OCI-LY3 (cell line): ENCODE data around the gene CCDC69.

Experiments used
- H2AFZ ChIP-seq: fragments of 200-600, 300-600 bp; shearing (Covaris generic); 2 replicates; pipeline ENCODE4 v1.6.0; 2014; ENCODE audit warnings: antibody characterized with exemption, low read depth, low read length
- H3K27ac ChIP-seq: fragments of 200-600, 300-600 bp; sonication (generic); 2 replicates; pipeline ENCODE4 v1.5.1; 2014; ENCODE audit warnings: mild to moderate bottlenecking, low read length, moderate library complexity, mixed read lengths
- H3K27me3 ChIP-seq: fragments of 200-600, 300-600 bp; sonication (generic); 2 replicates; pipeline ENCODE4 v1.6.1; 2014; ENCODE audit warnings: low read depth, low read length, mixed read lengths
- H3K36me3 ChIP-seq: fragments of 200-600, 300-600 bp; sonication (generic); replicated peaks from 2 replicates; pipeline ENCODE3; 2014; ENCODE audit warnings: low read depth, low read length, mixed read lengths
- H3K4me1 ChIP-seq: fragments of 300-600, 200-600 bp; sonication (generic); 2 replicates; pipeline ENCODE4 v1.6.1; 2014; ENCODE audit warnings: low read length, mixed read lengths
- H3K4me2 ChIP-seq: fragments of 200-600, 300-600 bp; sonication (generic); 2 replicates; pipeline ENCODE4 v1.6.1; 2014; ENCODE audit warnings: low read length, mixed read lengths
- H3K4me3 ChIP-seq: fragments of 300-600, 200-600 bp; sonication (generic); 2 replicates; pipeline ENCODE4 v1.5.1; 2014; ENCODE audit warnings: antibody characterized with exemption, mild to moderate bottlenecking, low read length, moderate library complexity
- H3K79me2 ChIP-seq: fragments of 300-600, 200-600 bp; shearing (Covaris generic); 2 replicates; pipeline ENCODE4 v1.6.1; 2014; ENCODE audit warnings: mild to moderate bottlenecking, low read length, mixed read lengths
- H3K9ac ChIP-seq: fragments of 300-600, 200-600 bp; shearing (Covaris generic); 2 replicates; pipeline ENCODE4 v1.6.0; 2014; ENCODE audit warnings: mild to moderate bottlenecking, low read length, moderate library complexity
- H3K9me3 ChIP-seq: fragments of 200-600, 300-600 bp; shearing (Covaris generic); 2 replicates; pipeline ENCODE4 v1.6.1; 2014; ENCODE audit warnings: low read length, mixed read lengths; ENCODE audit not compliant: insufficient read depth
- H4K20me1 ChIP-seq: fragments of 200-600, 300-600 bp; sonication (generic); 2 replicates; pipeline ENCODE4 v1.6.1; 2016; ENCODE audit warnings: low read length, mixed read lengths; ENCODE audit not compliant: insufficient read depth
- EZH2phosphoT487 ChIP-seq: fragments of 200-600 bp; shearing (Covaris generic); IDR thresholded peaks from 2 replicates; pipeline ENCODE4 v1.6.1; 2018; ENCODE audit warnings: antibody characterized with exemption, mixed run types, low read depth
- TF ChIP-seq, protein P1 (sequence below): fragments of 200-600, 300-600 bp; sonication (generic); IDR thresholded peaks from 2 replicates; pipeline ENCODE4 v1.5.1; 2014; ENCODE audit warnings: antibody characterized with exemption, low read length, low read depth

CCDC69 gene

DNA sequence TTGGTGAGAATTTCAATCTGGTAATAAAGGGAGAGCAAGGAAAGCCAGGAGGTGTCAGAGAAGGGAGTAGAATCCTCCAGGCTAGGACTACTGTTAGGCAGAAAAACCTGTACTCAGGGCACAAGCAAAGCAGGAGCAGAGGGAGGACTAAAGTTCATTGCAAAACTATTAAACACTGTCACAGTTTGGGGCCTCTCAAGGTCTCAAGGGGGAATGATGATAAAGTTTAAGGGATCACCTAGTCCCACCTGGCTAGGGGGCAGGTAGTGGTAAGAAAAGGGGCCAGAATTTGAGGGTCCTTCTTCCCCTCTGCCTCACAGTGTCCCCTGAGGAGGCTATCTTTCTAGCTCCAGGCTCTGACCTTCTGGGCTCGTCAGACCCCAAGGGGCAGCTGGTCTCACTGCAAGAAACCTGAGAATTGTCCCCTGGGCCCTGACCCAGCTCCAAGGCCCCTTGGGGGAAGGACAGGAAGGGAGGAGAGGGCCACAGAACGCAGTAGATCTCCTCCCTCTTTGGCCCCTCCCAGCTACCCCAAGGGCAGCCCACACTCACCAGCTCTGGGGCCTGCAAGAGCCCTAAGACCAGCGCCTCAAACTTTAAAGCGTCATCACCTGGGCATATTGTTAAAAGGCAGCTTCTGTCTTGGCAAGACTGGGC lies 974 bp downstream of the CCDC69 start:
- peak overlapping the region; percentile 99 for H3K9ac ChIP-seq
- TF ChIP-seq, protein P1, sequence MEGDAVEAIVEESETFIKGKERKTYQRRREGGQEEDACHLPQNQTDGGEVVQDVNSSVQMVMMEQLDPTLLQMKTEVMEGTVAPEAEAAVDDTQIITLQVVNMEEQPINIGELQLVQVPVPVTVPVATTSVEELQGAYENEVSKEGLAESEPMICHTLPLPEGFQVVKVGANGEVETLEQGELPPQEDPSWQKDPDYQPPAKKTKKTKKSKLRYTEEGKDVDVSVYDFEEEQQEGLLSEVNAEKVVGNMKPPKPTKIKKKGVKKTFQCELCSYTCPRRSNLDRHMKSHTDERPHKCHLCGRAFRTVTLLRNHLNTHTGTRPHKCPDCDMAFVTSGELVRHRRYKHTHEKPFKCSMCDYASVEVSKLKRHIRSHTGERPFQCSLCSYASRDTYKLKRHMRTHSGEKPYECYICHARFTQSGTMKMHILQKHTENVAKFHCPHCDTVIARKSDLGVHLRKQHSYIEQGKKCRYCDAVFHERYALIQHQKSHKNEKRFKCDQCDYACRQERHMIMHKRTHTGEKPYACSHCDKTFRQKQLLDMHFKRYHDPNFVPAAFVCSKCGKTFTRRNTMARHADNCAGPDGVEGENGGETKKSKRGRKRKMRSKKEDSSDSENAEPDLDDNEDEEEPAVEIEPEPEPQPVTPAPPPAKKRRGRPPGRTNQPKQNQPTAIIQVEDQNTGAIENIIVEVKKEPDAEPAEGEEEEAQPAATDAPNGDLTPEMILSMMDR, result no peak
- TF ChIP-seq EZH2phosphoT487, result no peak
- H4K20me1 ChIP-seq, result peaks cover 16% of the 10 kb centered on the region; the same call in 1 of the 2 replicates
- H3K79me2 ChIP-seq, result peaks cover 60% of the 10 kb centered on the region
- H2AFZ ChIP-seq, result no peak overlapping the region
- peak overlapping the region; percentile 100 for H3K4me3 ChIP-seq
- peak overlapping the region; percentile 99 for H3K4me2 ChIP-seq
- peaks cover 14% of the 10 kb centered on the region for H3K36me3 ChIP-seq
- H3K9me3 ChIP-seq, result no peaks in the 10 kb centered on the region
- no peaks in the 10 kb centered on the region for H3K27me3 ChIP-seq
- peaks cover 48% of the 10 kb centered on the region for H3K4me1 ChIP-seq
- peak overlapping the region; percentile 85 for H3K27ac ChIP-seq

GRCh38 chr5:151222054-151222789 lies 1.7 kb downstream of the CCDC69 start:
- peaks cover 67% of the 10 kb centered on the region for H3K79me2 ChIP-seq
- H3K36me3 ChIP-seq, result peaks cover 14% of the 10 kb centered on the region
- H4K20me1 ChIP-seq, result peaks cover 16% of the 10 kb centered on the region; the same call in 1 of the 2 replicates
- H3K4me1 ChIP-seq, result peaks cover 48% of the 10 kb centered on the region
- no peak overlapping the region for H3K27ac ChIP-seq
- H3K4me3 ChIP-seq, result peak overlapping the region; percentile 100
- H3K27me3 ChIP-seq, result no peaks in the 10 kb centered on the region
- H2AFZ ChIP-seq, result no peak overlapping the region
- H3K9me3 ChIP-seq, result no peaks in the 10 kb centered on the region
- TF ChIP-seq EZH2phosphoT487, result no peak
- TF ChIP-seq, protein P1, result no peak
- peak overlapping the region; percentile 99 for H3K9ac ChIP-seq
- peak overlapping the region; percentile 99 for H3K4me2 ChIP-seq

DNA sequence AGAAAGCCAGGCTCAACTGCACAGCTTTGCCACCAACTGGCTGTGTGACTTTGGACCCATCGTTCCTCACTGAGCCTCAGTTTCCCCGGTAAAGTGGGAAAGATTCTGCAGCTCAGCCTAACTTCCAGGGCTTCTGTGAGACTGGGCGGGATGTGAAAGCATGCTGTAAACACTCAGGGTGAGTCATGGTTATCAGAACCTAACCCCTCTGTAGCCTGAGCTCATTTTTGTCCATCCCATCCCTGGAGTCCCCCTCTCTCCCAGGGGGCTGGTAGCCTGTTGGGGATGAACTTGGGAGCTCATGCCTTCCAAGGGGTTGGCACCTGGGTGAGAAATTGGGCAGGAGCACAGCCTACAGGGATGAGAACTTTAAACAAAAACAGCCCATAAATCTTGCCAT lies 2.3 kb downstream of the CCDC69 start:
- TF ChIP-seq EZH2phosphoT487, result no peak
- TF ChIP-seq, protein P1, result no peak
- Histone ChIP-seq H3K4me2 (peak overlapping the region; percentile 99; the same call in 1 of the 2 replicates), H3K27me3 (no peaks in the 10 kb centered on the region), H4K20me1 (peaks cover 16% of the 10 kb centered on the region; the same call in 1 of the 2 replicates), H2AFZ (no peak overlapping the region), H3K4me1 (peaks cover 48% of the 10 kb centered on the region), H3K9me3 (no peaks in the 10 kb centered on the region), H3K79me2 (peaks cover 72% of the 10 kb centered on the region), H3K36me3 (peaks cover 14% of the 10 kb centered on the region), H3K4me3 (no peak overlapping the region), H3K9ac (no peak overlapping the region), H3K27ac (no peak overlapping the region)

- Histone ChIP-seq H3K27ac (no peak overlapping the region), H3K9ac (no peak overlapping the region), H3K4me3 (no peak overlapping the region)
These were observed 4.1 kb downstream of the CCDC69 start for GRCh38 chr5:151219789-151220188.

More at GRCh38 chr5:151219789-151220188, 4.1 kb downstream of the CCDC69 start:
- H3K36me3 ChIP-seq, result peaks cover 18% of the 10 kb centered on the region
- no peak overlapping the region for H3K4me2 ChIP-seq
- H3K79me2 ChIP-seq, result peaks cover 76% of the 10 kb centered on the region
- peaks cover 55% of the 10 kb centered on the region for H3K4me1 ChIP-seq
- H3K9me3 ChIP-seq, result peaks cover 9% of the 10 kb centered on the region; the same call in 1 of the 2 replicates
- H2AFZ ChIP-seq, result no peak overlapping the region
- no peaks in the 10 kb centered on the region for H3K27me3 ChIP-seq
- TF ChIP-seq EZH2phosphoT487, result no peak
- TF ChIP-seq, protein P1, result peak; percentile 7; the same call in 1 of the 2 replicates
- peaks cover 16% of the 10 kb centered on the region; the same call in 1 of the 2 replicates for H4K20me1 ChIP-seq
